PC-3 (cell line): ENCODE data around the gene CDR2L.

Experiments used
- CTCF ChIP-seq: fragments of 300-600 bp; sonication (generic); conservative IDR thresholded peaks from 2 replicates; pipeline ENCODE4 v1.5.1; 2017; ENCODE audit warnings: antibody characterized with exemption, low read depth, mild to moderate bottlenecking, low read length
- EZH2 ChIP-seq: fragments of 300-600 bp; sonication (generic); IDR thresholded peaks from one replicate; pipeline ENCODE4 v1.6.1; 2017; ENCODE audit warnings: antibody characterized with exemption, mild to moderate bottlenecking, low read length; ENCODE audit not compliant: unreplicated experiment
- EZH2phosphoT487 ChIP-seq: fragments of 300-600 bp; sonication (generic); IDR thresholded peaks from 2 replicates; pipeline ENCODE4 v1.6.1; 2018; ENCODE audit warnings: mild to moderate bottlenecking, antibody characterized with exemption, low read length, borderline replicate concordance

- no peak for TF ChIP-seq EZH2phosphoT487
- no peak for TF ChIP-seq CTCF
- TF ChIP-seq EZH2: no peak
Measured at GRCh38 chr17:75020331-75021110, 33.1 kb downstream of the CDR2L start.
